HG03139 (cell line): ENCODE results near the gene UQCC2.

Experiments used
- ATAC-seq: cut with Tn5 transposase; IDR thresholded peaks from one replicate; pipeline ENCODE4 v1.9.1; 2021; ENCODE audit not compliant: unreplicated experiment

Gene UQCC2

DNA sequence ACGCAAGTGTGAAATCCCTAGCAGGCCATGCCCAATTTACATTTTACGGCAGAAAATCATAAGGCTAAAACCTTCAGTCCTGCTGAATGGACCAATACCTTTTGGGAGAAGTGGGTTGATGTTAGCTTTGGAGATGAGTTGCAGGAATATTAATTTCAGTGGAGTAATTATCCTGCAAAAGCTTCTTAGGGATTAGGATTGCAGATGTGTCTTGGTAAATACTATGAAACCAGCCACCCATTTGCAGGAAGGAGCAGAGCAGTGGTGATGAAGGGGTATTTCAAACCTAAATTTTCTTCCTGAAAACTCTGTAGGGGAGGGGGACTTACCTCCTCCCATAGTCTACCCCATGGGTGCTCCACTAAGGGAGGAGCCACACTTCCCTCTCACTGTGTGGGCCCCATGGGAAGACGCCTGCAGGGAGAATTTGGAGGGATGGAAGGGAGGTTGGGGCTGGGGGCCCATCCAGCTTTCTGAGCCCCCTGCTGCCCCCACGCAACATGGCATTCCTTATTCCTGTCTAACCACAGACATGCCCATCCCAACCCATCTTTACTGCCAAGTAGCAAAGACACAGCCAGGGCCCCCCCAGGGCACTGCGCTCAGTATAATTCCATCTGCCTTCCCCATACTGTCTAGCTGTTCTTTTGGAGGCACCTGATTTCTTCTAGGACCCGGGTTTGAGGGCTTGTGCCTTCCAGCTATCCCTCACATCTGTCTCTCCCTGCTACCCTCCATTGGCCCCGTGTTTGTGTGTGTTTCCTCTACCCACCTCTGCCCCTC is 14.6 kb upstream of the UQCC2 start:
- no peak for ATAC-seq

DNA sequence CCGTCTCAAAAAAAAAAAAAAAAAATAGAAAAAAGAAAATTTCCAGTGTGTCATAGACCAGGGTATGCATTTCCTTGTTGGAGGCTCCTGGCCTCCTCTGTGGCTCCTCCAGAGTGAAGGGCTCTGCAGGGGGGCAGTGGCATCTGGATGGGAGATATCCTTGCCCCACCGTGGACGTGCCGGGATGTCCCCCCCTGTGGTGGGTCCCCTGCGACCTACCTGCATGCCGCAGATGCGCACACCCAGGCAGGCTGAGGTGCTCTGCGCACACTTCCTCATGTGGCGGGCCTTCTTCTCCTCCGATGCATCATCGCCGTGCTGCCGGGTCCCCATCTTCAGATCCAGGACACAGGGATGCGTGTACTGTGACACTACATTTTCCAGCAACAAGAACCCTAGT is 13.7 kb upstream of the UQCC2 start:
- ATAC-seq = no peak

DNA sequence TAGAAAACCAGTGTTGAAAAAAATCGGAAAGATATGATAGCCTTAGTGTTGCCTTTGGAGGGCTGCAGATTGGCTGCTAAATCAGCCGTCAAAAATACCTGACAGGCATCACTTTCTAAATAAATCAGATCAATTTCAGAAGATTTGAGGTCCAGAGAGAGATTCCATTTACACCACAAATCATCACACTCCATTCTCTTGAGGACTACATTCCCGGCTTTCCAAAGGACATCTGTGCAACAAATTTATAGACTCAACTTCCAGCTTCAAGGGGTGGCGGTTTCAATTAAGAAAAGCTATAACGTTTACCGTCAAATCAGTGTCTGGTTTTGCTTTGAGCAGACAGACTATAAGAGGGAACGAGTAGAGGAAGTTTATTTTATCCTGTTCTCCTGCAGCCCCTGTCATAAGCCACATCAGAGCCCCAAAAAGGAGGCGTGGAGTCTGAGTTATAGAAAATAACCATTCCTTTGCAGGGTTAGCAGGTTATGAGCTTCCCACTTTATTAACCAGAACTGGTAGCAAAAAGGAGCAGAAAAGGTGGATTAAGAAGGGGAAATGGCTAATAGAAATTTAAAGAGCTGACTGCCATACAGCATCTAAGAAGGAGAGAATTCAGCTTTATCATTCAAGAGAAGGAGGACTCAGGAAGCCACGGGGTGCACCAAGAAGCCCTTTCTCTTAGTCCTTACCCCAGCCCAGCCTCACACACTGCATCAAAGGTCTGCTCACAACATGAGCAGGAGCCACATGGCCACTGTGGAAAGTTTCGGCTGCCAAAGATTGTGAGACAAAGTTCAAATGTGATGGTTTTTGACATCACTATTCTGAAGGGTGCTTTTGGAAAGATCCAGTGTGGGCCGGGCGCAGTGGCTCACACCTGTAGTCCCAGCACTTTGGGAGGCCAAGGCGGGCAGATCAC is 12.9 kb upstream of the UQCC2 start:
- no peak for ATAC-seq

DNA sequence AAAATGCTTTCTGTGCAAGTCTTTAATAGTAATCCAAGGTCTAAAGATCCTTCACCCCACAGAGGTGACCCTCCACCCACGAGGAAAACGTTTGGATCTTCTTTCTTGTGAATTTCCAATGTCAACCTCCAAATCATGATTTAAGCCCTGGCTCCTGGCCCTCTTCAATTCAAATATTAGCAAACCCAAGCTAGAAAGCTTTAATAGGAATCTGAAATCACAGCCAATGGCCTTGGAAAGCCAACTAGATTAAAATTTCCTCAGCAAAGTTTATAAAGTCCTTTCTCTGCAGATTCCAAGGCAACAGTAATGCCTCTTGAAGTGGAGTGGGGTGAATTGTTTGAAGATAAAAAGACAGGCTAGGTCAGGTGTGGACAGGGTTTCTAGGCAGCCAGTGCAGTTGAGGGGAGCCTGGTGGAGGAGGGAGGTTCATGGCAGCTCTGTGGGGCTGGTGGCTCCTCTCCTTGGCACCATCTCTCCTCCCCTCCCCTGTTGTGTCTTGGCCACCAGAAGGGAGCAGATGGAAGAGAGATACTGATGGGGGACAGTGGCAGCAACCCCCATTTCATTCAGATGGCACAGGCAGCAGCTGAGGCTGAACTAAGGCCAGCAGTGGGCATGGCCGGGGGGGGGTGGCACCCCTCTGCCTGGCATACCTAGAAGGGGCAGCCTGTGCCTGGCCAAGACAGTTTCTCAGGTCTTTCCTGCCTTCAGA is 12.0 kb upstream of the UQCC2 start:
- no peak for ATAC-seq

DNA sequence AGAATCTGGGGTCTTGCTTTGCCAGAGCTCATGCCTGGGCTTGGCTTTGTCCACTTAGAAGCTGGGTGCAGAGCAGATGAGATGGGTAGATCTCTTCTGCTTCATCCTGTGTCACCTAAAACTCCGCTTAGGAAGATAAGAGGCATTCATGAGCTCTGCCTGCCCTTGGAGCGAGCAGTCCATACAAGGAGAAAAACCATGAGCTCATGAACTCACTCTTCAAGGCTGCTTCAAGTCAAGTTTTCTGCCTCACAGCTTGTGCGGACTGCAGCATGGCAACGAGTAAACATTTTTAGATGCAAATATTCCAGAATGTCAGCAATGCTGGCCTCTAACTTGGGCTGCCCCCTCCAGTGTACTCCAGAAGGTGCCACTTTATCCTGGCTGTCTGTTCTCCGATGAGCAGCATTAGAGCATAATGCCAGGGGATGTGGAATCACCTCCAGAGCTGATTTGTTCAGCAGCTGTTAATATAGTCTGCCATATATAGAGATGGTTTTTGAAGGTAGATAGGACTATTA is 10.7 kb upstream of the UQCC2 start:
- ATAC-seq = no peak

DNA sequence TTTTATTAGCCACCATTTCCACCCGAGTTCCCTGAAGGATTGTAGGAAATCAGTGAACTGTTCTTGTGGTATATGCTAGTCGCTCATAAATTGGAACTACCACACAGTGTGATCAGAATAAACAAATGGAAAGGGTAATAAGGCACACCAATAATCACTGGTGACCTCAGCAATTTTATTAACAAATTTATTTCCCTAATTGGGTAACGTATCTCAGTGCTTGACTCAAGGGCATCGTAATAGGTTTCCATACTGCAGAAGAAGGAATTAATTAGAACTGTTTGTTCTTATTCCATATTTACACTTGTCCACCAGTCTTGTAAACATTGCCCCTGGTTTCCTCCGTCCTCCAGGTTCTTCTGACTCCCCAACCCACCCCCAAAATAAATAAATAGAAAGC is 10.0 kb upstream of the UQCC2 start:
- no peak for ATAC-seq

DNA sequence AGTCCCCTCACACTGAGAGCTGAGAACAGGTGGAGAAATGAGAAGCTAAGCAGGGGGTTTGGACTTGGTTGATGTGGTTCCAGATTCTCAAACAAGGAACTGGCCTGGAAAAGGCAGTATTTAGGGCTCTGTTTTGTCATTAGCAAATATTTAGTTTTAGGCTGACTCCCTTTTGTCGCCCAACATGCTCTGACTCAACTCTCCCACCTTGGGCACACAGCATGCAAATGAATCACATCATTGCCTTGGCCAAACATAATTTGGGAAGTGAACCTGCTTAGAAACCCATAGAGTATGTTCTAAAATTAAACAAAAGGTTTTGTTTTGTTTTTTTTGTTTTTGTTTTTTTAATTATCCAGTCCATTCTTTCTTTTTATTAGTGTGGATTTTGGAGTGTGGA is 9.5 kb upstream of the UQCC2 start:
- no peak for ATAC-seq

DNA sequence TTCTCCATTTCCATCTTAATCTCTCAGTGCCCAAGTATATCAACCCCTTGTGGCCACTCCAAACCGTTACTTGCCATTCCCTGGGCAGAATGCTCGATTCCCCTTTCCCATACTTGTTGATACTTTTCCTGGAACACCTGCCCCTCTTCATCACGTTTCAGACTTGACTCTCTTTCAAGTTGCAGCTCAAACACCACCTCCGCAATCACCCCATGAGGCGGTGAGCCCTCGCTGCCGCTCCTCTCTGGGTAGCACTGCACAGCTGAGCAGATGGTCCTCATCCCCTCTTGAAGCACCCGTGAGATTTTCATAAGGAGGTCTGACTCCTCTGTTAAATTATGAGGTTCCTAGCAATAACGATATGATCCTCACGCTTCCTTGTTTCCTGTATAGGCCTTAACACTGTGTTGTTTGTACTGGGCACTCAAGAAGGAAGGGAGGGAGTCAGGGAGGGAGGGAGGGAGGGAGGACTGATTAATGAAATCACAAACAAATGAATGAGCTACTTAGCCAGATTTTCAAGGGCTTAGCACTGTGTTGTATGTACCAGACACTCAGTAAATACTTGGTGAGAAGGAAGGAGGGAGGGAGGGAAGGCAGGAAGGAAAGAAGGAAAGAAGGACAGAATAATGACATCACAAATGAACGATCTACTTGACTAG is 8.0 kb upstream of the UQCC2 start:
- ATAC-seq = no peak

DNA sequence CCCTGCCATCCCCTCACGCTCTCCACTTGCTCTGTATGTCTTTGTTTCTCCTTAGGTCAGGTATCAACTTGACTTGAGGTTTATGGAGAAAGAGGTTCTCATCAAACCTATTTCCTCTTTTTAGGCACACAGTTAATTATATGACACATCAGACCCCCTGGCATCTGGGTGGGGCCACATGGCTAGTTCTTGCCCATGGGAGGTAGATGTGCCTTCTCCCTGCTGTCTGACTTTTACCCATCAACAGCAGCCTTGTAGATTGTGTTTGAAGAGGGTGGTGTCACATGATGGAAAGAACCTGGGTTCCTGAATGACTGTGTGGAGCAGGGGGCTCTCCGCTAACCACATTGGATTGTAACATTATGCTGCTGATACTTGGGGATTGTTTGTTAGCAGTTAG is 7.2 kb upstream of the UQCC2 start:
- no peak for ATAC-seq

DNA sequence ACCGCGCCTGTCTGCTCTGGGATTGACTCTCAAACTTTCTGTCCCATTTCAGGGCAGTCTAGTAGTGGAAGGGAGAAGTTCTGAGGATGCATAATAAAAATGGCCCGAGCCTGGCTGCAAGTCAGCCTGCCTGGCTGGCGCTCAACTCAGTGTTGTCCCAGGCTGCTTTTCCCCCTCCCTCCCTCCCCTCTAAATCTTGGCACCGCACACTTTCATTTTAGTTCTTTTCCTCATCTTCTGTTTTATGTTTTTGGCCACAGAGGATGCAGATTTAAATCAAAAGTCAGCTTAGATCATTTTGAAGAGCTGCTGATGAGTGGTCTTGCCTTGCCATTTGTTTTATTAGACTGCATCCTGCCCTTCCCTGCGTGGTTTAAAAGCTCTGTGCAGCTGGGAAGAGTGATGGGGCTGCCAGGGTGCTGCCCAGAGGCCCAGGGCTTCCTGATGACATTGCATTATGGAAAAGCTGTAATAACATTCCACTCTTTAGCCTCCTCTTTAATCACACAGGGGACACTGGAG is 6.5 kb upstream of the UQCC2 start:
- ATAC-seq = no peak

DNA sequence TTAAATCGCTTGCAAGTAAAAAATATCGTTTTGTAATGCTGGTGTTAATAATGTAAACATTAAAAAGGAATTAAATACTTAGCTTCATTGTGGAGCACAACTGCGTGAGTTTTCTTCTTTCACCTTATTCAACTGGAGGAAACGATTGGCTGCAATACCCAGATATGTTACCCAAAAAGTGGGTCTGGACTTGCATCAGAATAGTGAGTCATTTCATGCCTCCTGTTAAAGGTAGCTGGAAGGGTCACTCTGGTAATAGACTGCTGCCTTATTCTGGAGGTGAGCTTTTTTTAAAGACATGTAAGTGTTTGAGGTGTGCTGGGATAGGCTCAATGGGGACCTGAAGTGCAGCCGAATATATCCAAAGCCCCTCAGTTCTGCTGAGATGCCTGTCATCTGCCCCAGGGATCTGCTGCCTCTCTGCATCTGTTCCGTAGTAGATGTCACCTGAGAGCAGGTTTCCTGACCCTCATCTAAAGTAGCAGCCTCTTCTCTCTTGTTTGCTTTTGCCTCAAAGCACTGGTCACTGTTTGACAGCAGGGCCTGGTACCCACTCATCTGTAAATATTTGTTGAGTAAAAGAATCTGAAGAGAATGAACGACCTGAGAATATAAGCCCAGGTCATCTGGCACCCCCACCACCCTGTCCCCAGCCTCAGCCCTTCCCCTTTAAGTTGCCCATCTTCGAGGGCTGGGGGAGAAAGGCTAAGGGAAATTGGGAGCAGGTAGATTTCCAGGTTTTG is 5.6 kb upstream of the UQCC2 start:
- ATAC-seq = no peak

DNA sequence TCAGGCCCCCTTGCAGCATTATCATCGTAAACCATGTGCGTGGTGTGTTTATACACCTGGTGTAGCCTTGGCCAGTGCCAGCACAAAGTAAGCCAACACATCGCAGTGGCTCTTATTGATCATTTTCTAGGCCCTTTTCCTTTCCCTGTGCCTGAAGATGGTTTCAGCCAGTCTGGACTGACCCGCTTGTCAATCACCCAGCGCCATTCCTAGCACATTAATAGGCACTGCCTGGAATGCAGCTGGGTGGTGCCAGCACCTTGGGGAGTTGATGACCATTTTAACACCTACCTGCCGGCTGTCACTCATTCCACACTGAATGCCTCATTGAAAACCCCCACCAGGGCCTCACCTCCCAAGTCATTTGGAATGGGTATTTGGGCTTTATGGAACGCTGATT is 4.9 kb upstream of the UQCC2 start:
- no peak for ATAC-seq

DNA sequence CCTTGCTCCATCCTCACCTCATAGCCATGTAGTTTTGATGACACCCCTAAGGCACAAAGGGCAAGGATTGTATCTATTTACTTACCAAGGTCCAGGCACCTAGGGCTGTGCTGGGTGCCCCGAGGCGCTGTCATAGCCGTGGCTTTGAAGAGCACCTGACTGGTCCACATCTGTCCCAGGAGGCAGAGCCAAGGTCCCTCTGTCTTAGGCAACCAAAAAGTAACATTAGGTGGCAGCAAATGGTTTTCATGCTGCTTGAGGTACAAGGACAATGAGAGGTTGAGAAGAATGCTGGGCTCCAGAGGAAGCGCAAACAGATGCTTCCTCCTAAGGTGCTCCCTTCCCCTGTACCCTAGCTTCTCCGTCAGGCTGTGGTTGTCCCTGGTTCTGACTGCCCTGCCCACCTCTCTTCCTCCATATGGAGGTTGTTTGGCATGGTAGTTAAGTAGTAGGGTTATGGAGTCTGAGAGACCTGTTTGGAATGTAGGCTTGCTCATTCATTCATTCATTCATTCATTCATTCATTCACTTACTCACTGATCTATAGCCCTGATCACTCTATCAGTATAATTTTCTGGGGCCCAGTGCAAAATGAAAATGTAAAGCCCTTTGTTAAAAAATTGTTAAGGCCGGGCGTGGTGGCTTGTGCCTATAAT is 3.0 kb upstream of the UQCC2 start:
- no peak for ATAC-seq

DNA sequence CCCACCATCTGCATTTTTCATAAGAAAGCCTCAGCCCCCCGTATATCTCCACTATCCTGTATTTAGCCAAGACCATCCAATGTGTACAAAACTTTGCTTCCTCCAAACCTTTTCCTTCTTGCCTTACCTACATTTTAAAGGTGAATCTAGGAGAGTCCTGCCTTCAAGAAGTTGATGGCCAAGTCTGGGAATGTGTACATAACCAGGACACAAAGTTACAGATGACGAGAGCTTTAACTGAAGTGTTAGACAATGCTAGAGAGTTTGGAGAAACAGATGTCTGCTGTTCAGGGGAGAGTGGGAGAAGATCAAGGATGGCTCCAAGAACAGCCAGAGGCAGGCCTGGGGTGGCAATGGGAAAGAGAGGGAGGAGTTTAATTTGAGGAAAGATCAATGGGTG is 2.3 kb upstream of the UQCC2 start:
- no peak for ATAC-seq

DNA sequence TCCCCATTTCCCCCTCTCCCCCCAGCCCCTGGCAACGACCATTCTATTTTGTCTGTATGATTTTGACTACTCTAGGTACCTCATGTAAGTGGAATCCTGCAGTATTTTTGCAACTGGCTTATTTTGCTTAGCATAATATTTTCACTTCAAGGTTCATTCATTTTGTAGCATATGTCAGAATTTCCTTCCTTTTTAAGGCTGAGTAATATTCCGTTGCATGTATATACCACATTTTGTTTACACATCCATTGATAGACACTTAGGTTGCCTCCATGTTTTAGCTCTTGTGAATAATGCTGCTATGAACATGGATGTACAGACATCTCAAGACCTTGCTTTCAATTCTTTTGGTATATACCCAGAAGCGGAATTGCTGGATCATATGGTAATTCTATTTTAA is 1.4 kb upstream of the UQCC2 start:
- no peak for ATAC-seq

DNA sequence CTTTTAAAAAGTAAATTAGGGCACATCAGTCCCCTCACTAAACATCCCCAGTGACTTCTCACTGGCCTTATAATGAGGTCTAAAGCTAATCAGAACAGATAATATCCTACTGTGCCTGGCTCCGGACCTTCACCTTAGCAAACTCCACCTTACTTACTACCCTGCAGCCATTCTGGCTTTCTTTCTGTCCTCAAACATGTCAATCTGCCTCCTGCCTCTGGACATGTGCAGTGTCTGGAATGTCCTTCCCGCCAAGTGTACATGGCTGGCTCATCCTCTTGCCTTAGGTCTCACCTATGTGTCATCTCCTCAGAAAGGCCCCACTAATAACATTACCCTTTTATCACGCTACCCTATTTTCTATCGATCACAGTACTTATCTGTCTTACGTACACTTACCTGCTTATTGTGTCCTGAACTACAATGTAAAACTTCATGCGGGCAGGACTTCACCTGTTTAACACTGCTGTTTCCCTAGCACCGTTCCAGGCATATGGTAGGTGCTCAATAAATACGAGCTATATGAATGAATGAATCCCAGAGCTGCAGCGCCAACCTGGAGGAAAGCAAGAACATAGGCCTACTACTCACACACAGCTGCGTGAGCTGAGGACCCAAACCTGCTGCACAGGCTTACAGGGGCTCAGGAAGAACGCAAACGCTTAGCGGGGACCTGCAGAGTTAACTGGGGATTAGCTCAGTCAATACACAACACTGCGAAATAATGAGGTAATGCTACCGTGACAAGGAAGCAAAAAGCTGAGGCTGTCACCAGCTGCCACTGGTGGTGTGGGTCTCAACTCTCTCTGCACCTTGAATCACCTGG is 991 bp downstream of the UQCC2 start:
- no peak for ATAC-seq

DNA sequence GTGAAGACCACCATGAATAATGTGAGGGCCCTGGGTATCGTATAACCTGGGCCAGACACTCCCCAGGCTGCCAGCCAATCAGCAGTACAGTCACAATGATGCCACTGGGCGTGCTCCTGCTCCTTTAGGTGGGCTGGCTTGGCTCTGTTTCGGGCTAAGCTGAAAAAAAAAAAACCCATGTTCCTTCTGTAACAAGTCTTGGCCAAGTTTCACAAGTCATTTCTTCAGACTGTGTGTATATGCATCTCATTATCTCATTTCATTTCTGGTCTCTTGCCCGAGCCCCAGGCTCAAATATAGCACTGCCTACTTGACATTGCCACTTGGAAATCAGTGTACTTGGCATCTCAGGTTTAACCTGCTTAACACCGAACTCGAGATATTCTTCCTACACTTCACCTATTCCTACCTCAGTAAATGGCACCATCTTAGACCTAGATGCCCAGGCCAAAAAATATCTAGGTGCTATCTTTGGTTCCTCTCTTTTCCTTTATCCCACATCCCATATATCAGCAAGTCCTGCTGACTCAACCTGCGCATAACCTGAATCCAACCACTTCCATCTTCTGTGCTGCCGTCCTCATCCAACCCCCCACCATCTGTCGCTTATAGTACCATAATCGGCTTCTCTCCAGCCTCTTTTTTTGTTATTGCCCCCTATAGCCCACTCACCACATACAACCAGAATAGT is 1.8 kb downstream of the UQCC2 start:
- no peak for ATAC-seq
